Breast epithelium (tissue), 4 donors: ENCODE measurements around the gene ACVR1. TPM values are rescaled to one million over a fixed set of nuclear protein-coding genes. Genes with fewer than 3 reads are reported as not detected.

Experiments used
- DNase-seq, 2 donors: peaks; one replicate each; pipeline ENCODE4 v3.0.0-alpha.2; 2019; ENCODE audit warnings: low spot score in 2 of 2
- H3K27ac ChIP-seq, 2 donors: fragments of 200-600 bp; sonication (generic) in 1 of 2; one replicate each; pipeline ENCODE4 v1.5.1; 2016 to 2019; ENCODE audit warnings: mild to moderate bottlenecking in 1 of 2
- H3K27me3 ChIP-seq, 2 donors: fragments of 200-600 bp; sonication (generic) in 1 of 2; one replicate each; pipeline versions ENCODE4 v1.5.1 to v1.6.0; 2017 to 2019; ENCODE audit warnings: control low read depth in 1 of 2, mild to moderate bottlenecking in 1 of 2
- H3K36me3 ChIP-seq: fragments of 200-600 bp; one replicate; pipeline ENCODE4 v1.5.1; 2019
- H3K4me1 ChIP-seq, 2 donors: fragments of 200-600 bp; sonication (generic); one replicate each; pipeline ENCODE4 v1.5.1; 2016 to 2019; ENCODE audit warnings: control low read depth in 1 of 2
- H3K4me3 ChIP-seq, 3 donors: fragments of 200-600 bp; sonication (generic); 1 replicate in 2 of 3; 2 replicates in 1 of 3; pipeline ENCODE4 v1.5.1; 2016 to 2019; ENCODE audit warnings: mild to moderate bottlenecking in 3 of 3, moderate library complexity in 2 of 3
- H3K9me3 ChIP-seq, 2 donors: fragments of 200-600 bp; sonication (generic) in 1 of 2; one replicate each; pipeline ENCODE4 v1.5.1; 2016 to 2019; ENCODE audit warnings: control low read depth in 1 of 2
- POLR2A ChIP-seq: fragments of 450-650 bp; IDR thresholded peaks from one replicate; pipeline ENCODE4 v1.6.1; 2016; ENCODE audit warnings: antibody characterized with exemption, mild to moderate bottlenecking, moderate library complexity
- POLR2AphosphoS5 ChIP-seq, 3 donors: sonication (generic); formaldehyde crosslinking; IDR thresholded peaks; one replicate each; pipeline ENCODE4 v1.6.1; 2017; ENCODE audit warnings: antibody characterized with exemption in 3 of 3
- intact Hi-C: fragments of 100-400 bp; cut with DNase I; formaldehyde crosslinking; loops from one replicate; pipeline ENCODE4 v1.15.1; 2023; ENCODE audit warnings: low total_unique reads
- total RNA-seq, 3 donors: library from RNA; depleted of rRNA; stranded (reverse); fragments of >200 nt; gene quantifications; one replicate each; pipeline ENCODE4 v1.1.0, GENCODE V29; 2016
- TF ChIP-seq, protein P1 (sequence below), 3 donors: fragments of 450-650 bp; IDR thresholded peaks; one replicate each; pipeline ENCODE4 v1.5.1; 2016 to 2017; ENCODE audit warnings: antibody characterized with exemption in 3 of 3, mild to moderate bottlenecking in 3 of 3, moderate library complexity in 3 of 3

ACVR1 gene
- total RNA-seq, 3 donors from 2014 or later: 31.5 to 45.4 (median 32.8) TPM

DNA sequence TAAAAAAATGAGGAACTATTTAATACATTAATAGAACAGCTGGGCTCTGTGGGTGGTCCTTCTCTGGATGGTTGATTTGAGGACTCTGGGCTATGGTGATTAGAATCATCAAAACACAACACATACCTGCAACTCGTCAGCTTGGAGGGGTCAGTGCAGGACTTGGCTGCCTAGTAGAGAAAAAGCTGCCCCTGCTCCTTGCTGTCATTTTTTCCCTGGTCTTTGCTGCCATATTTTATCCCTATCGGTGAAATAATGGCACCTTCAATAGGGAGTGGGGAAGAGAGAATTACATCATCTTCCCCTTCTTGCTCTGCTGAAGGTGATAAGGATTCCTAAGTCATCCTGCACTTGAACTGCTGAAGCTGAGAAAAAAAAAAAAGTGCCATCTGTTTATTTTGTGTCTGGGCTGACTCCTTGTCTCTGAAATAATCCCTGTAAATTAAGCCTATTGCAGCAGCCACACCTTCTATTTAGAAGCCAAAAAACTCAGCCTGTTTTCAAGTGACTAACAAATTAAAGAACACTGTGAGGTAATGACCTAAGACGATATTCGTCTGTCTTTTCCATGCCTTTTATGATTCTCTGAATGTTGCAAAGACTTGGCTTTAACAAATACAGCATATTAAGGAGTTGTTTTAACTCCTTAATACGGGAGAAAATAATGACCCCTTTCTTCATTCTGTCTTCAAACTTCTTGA, 89.3 kb downstream of the ACVR1 start:
- no peaks in the 10 kb centered on the region for H3K27me3 ChIP-seq
- H3K4me3 ChIP-seq: no peak overlapping the region
- DNase-seq: no peak
- TF ChIP-seq POLR2A: no peak
- TF ChIP-seq, protein P1, sequence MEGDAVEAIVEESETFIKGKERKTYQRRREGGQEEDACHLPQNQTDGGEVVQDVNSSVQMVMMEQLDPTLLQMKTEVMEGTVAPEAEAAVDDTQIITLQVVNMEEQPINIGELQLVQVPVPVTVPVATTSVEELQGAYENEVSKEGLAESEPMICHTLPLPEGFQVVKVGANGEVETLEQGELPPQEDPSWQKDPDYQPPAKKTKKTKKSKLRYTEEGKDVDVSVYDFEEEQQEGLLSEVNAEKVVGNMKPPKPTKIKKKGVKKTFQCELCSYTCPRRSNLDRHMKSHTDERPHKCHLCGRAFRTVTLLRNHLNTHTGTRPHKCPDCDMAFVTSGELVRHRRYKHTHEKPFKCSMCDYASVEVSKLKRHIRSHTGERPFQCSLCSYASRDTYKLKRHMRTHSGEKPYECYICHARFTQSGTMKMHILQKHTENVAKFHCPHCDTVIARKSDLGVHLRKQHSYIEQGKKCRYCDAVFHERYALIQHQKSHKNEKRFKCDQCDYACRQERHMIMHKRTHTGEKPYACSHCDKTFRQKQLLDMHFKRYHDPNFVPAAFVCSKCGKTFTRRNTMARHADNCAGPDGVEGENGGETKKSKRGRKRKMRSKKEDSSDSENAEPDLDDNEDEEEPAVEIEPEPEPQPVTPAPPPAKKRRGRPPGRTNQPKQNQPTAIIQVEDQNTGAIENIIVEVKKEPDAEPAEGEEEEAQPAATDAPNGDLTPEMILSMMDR (IDR thresholded peaks at IDR 0.05): no peak
- no peak for TF ChIP-seq POLR2AphosphoS5 (IDR thresholded peaks at IDR 0.05)
- intact Hi-C loops: no loop called here
- H3K9me3 ChIP-seq: no peaks in the 10 kb centered on the region
- peaks cover 0 to 8% of the 10 kb centered on the region in 2 donors for H3K4me1 ChIP-seq
- H3K36me3 ChIP-seq: no peaks in the 10 kb centered on the region
- no peak overlapping the region for H3K27ac ChIP-seq

DNA sequence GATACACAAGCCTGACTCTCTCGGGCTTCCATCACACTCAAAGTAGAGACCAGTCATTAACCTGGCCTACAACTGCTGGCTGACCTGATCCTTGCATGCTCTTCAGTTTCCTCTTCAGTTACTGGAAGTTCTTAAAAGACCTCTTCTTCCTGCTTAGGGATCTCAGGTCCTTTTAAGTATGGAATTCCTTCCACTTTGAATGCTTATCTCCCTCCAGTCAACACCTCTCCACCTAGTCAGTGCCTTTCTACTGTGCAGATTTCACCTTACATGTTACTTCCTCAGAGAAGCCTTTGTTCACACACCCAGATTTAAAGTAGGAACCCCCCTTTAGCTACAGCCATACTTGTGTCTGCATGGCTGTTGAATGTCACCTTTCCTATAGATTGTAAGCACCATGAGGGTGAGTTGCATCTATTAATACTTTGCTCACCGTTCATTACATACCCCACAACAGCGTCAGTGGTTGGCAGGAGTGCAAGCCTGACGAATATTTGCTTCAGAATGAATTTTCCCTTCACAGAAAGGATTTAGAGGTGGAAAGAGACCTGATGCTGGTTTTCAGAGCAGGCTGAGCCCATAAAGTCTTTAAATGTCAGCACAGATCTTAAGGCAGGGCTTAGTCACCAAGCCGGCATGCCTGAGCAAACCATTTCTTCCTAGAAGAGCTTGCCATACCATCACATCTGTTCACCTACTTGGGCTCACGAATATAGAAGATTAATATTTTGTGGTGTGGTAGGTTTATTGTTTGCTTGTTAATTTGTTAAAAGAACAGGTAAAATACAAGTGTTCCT, 90.1 kb downstream of the ACVR1 start:
- H3K36me3 ChIP-seq: no peaks in the 10 kb centered on the region
- peaks cover 0 to 8% of the 10 kb centered on the region in 2 donors for H3K4me1 ChIP-seq
- H3K4me3 ChIP-seq: no peak overlapping the region
- no peak for TF ChIP-seq POLR2AphosphoS5 (IDR thresholded peaks at IDR 0.05)
- TF ChIP-seq, protein P1 (IDR thresholded peaks at IDR 0.05): no peak
- TF ChIP-seq POLR2A: no peak
- H3K27ac ChIP-seq: no peak overlapping the region
- intact Hi-C loops: no loop called here
- no peaks in the 10 kb centered on the region for H3K9me3 ChIP-seq
- no peaks in the 10 kb centered on the region for H3K27me3 ChIP-seq
- no peak for DNase-seq

DNA sequence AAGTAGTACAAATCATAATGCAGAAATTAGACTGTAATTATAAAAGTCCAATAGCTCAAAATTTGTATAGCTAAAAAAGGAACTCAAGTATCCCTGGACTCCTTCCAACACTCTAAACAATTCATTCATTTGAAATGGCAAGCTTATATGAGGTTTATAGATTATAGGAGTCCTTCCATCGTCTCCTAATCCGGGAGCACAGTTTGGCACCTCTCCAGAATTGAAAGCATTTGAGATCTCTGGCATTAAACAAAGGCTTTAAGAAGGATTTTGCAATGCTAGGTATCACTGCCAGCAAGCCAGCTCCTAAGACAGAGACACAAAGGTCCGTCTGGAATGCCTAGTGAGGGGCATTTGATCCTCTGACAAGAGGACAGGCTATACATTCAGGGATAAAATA, 90.9 kb downstream of the ACVR1 start:
- Histone ChIP-seq H3K27me3 (no peaks in the 10 kb centered on the region), H3K9me3 (no peaks in the 10 kb centered on the region), H3K36me3 (no peaks in the 10 kb centered on the region), H3K27ac (peak overlapping the region in 1 of 2 donors; percentile 78), H3K4me3 (no peak overlapping the region), H3K4me1 (peaks cover 0 to 8% of the 10 kb centered on the region in 2 donors)
- DNase-seq: no peak
- intact Hi-C loops: no loop called here
- TF ChIP-seq POLR2AphosphoS5 (IDR thresholded peaks at IDR 0.05) (no peak), POLR2A (no peak)
- TF ChIP-seq, protein P1 (IDR thresholded peaks at IDR 0.05): no peak

DNA sequence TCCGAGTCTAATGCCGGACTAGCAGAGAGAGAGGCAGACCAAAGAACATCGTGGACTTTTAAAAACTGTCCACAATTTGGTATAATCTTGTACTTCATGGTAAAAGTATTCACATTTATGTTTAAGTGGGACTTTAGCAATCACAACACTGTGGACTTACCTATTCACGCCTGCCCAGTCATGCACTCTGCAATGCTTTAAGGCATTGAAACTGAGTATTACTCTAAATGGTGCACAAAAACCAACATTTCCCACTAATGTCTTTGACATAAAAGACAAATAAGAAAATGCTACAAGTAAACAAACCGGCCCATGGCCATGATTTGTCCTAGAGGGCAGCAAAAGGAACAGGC, 91.3 kb downstream of the ACVR1 start:
- H3K27me3 ChIP-seq: no peaks in the 10 kb centered on the region
- TF ChIP-seq, protein P1 (IDR thresholded peaks at IDR 0.05): no peak
- no peak for TF ChIP-seq POLR2AphosphoS5 (IDR thresholded peaks at IDR 0.05)
- no peaks in the 10 kb centered on the region for H3K9me3 ChIP-seq
- no peaks in the 10 kb centered on the region for H3K36me3 ChIP-seq
- H3K4me3 ChIP-seq: peak overlapping the region in 2 of 3 donors; percentile 23 to 30
- DNase-seq: no peak
- peaks cover 0 to 8% of the 10 kb centered on the region in 2 donors for H3K4me1 ChIP-seq
- peak overlapping the region; percentile 78 to 79 for H3K27ac ChIP-seq
- intact Hi-C loops: no loop called here
